Liver (tissue), 3 donors: Measurements from ENCODE around the gene NANOS1.

Source experiments
- ATF3 ChIP-seq: IDR thresholded peaks from 2 replicates; pipeline ENCODE4 v1.6.1; 2016; ENCODE audit warnings: antibody characterized with exemption
- CTCF ChIP-seq: fragments of 150-350 bp; IDR thresholded peaks from 2 replicates; pipeline ENCODE4 v1.5.1; 2017; ENCODE audit warnings: improper control_type of control experiment, low read depth, low read length; ENCODE audit not compliant: missing input control
- EGR1 ChIP-seq, 2 donors: IDR thresholded peaks; 2 replicates each; pipeline ENCODE4 v1.6.1; 2016 to 2018; ENCODE audit warnings: antibody characterized with exemption in 2 of 2, low read depth in 2 of 2
- GABPA ChIP-seq, 2 donors: IDR thresholded peaks in 1 of 2; conservative IDR thresholded peaks in 1 of 2; 2 replicates each; pipeline ENCODE4 v1.6.1; 2016; ENCODE audit warnings: antibody characterized with exemption in 2 of 2, mild to moderate bottlenecking in 1 of 2, moderate library complexity in 1 of 2
- JUND ChIP-seq, 2 donors: IDR thresholded peaks; 2 replicates each; pipeline ENCODE4 v1.6.1; 2016; ENCODE audit warnings: antibody characterized with exemption in 2 of 2
- MAX ChIP-seq: IDR thresholded peaks from 2 replicates; pipeline ENCODE4 v1.6.1; 2016; ENCODE audit warnings: antibody characterized with exemption
- RAD21 ChIP-seq, 2 donors: IDR thresholded peaks; 2 replicates each; pipeline ENCODE4 v1.6.1; 2016; ENCODE audit warnings: antibody characterized with exemption in 2 of 2, mild to moderate bottlenecking in 2 of 2
- REST ChIP-seq: IDR thresholded peaks from 2 replicates; pipeline ENCODE4 v1.6.1; 2016; ENCODE audit warnings: antibody characterized with exemption, mild to moderate bottlenecking
- SP1 ChIP-seq: IDR thresholded peaks from 2 replicates; pipeline ENCODE4 v1.6.1; 2018; ENCODE audit warnings: antibody characterized with exemption, mild to moderate bottlenecking
- YY1 ChIP-seq: IDR thresholded peaks from 2 replicates; pipeline ENCODE4 v1.6.1; 2016; ENCODE audit warnings: antibody characterized with exemption, mild to moderate bottlenecking
- ZBTB33 ChIP-seq: IDR thresholded peaks from 2 replicates; pipeline ENCODE4 v1.6.1; 2016; ENCODE audit warnings: antibody characterized with exemption
- donor health status: healthy.
- donor health status: healthy.

GRCh38 chr10:118997379-118997778, 32.1 kb upstream of the NANOS1 start:
- no peak for TF ChIP-seq MAX
- TF ChIP-seq REST: no peak
- no peak for TF ChIP-seq CTCF
- TF ChIP-seq SP1: no peak
- no peak for TF ChIP-seq ATF3
- no peak for TF ChIP-seq JUND (IDR thresholded peaks at IDR 0.05)
- no peak for TF ChIP-seq ZBTB33
- no peak for TF ChIP-seq RAD21 (IDR thresholded peaks at IDR 0.05)
- no peak for TF ChIP-seq GABPA (IDR thresholded peaks at IDR 0.05 in 1 of 2, conservative IDR thresholded peaks at IDR 0.05 in 1 of 2)
- no peak for TF ChIP-seq YY1
- TF ChIP-seq EGR1 (IDR thresholded peaks at IDR 0.05; ENCODE audit: low read depth in 2 of 2): no peak
